ENCODE data around the gene AOAH.

Gene AOAH

GRCh38 chr7:36549029-36549428, 175.3 kb downstream of the AOAH start:
- H3K4me3 ChIP-seq (ENCODE audit: control insufficient read depth, low read depth, low read length): no peak overlapping the region
- no peak for DNase-seq (ENCODE audit: low read depth)
- TF ChIP-seq CTCF (IDR thresholded peaks at IDR 0.05; ENCODE audit: control insufficient read depth, insufficient read depth, low read depth, low read length, missing control alignments): no peak

- no peak for DNase-seq (ENCODE audit: low read depth)
- no peak for TF ChIP-seq CTCF (IDR thresholded peaks at IDR 0.05; ENCODE audit: control insufficient read depth, insufficient read depth, low read depth, low read length, missing control alignments)
- H3K4me3 ChIP-seq (ENCODE audit: control insufficient read depth, low read depth, low read length): no peak overlapping the region
Measured at GRCh38 chr7:36547416-36547815, 176.9 kb downstream of the AOAH start.

GRCh38 chr7:36546331-36546730, 178.0 kb downstream of the AOAH start:
- TF ChIP-seq CTCF (IDR thresholded peaks at IDR 0.05; ENCODE audit: control insufficient read depth, insufficient read depth, low read depth, low read length, missing control alignments): no peak
- DNase-seq (ENCODE audit: low read depth): no peak
- no peak overlapping the region for H3K4me3 ChIP-seq (ENCODE audit: control insufficient read depth, low read depth, low read length)

GRCh38 chr7:36545291-36545690, 179.0 kb downstream of the AOAH start:
- H3K4me3 ChIP-seq (ENCODE audit: control insufficient read depth, low read depth, low read length): no peak overlapping the region
- no peak for DNase-seq (ENCODE audit: low read depth)
- TF ChIP-seq CTCF (IDR thresholded peaks at IDR 0.05; ENCODE audit: control insufficient read depth, insufficient read depth, low read depth, low read length, missing control alignments): no peak

GRCh38 chr7:36538126-36538525, 186.2 kb downstream of the AOAH start:
- no peak overlapping the region for H3K4me3 ChIP-seq (ENCODE audit: control insufficient read depth, low read depth, low read length)
- DNase-seq (ENCODE audit: low read depth): no peak
- no peak for TF ChIP-seq CTCF (IDR thresholded peaks at IDR 0.05; ENCODE audit: control insufficient read depth, insufficient read depth, low read depth, low read length, missing control alignments)

GRCh38 chr7:36535866-36536664, 188.2 kb downstream of the AOAH start:
- TF ChIP-seq CTCF (IDR thresholded peaks at IDR 0.05; ENCODE audit: control insufficient read depth, insufficient read depth, low read depth, low read length, missing control alignments): no peak
- no peak for DNase-seq (ENCODE audit: low read depth)
- no peak overlapping the region for H3K4me3 ChIP-seq (ENCODE audit: control insufficient read depth, low read depth, low read length)

Measured in AG09309 (cell line).